SIG-M5 treated with dmso at 0.1 percent for 504 hours (cell line): ENCODE data around the gene KIAA1191.
A peak's percentile ranks its signal among the peaks of the same experiment; 100 is the strongest.

ENCODE experiments used
- DNase-seq: peaks from one replicate; lab custom pipeline; 2025; ENCODE audit not compliant: unreplicated experiment; lab: John Stamatoyannopoulos, UW

Gene KIAA1191

DNA sequence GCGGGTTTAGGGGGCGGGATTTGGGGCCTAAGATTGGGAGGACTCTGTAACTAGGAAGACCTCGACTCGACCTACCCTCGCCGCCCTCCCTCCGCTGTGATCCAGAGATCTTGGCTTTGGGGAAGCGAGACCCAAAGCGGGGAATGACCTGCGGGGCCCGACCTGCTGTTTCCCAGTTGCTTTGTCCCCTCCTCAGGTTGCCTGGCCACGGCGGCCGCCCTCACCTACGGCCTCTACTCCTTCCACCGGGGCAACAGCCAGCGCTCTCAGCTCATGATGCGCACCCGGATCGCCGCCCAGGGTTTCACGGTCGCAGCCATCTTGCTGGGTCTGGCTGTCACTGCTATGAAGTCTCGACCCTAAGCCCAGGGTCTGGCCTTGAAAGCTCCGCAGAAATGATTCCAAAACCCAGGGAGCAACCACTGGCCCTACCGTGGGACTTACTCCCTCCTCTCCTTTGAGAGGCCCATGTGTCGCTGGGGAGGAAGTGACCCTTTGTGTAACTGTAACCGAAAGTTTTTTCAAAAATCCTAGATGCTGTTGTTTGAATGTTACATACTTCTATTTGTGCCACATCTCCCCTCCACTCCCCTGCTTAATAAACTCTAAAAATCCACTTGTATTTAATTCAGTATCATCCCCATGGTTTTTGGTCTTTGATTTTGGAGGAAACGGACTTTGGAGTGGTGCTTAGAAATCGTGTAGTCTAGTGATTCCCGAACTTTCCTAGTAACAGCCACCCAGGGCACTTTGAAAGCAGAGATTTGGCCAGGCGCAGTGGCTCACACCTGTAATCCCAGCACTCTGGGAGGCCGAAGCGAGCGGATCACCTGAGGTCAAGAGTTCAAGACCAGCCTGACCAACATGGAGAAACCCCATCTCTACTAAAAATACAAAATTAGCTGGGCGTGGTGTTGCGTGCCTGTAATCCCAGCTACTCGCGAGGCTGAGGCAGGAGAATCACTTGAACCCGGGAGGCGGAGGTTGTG lies 27.9 kb upstream of the KIAA1191 start:
- peak; percentile 49 for DNase-seq

GRCh38 chr5:176388444-176389134 lies 27.0 kb upstream of the KIAA1191 start, which contains the start of the genes HIGD2A and NOP16:
Gene HIGD2A (plus strand): TSS chr5:176388751. CDS start chr5:176388820, 69 bp downstream.
Gene NOP16 (minus strand): TSS chr5:176388598. CDS start chr5:176388539, 59 bp downstream.
- peak; percentile 100 for DNase-seq

DNA sequence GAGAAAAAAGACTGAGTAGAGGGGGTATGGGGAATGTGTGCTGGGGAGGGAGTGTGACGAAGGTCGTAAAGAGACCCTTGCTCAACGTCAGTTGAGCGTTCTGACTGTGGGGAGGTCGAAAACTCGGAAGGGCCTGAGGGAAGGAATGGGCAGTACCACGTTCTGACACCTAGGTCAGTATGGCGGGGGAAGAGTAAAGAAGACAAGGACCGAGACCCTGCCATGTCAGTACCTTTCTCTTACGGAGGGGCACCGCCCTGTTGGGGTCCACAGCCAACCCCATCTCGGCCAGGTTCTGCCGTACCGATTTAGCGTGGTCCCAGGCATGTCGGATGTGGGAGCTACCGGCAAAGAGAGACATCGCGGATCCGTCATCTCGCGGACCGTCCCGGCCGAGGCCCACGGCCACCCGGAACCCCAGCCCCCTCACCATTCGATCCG lies 26.5 kb upstream of the KIAA1191 start:
- peak; percentile 40 for DNase-seq

DNA sequence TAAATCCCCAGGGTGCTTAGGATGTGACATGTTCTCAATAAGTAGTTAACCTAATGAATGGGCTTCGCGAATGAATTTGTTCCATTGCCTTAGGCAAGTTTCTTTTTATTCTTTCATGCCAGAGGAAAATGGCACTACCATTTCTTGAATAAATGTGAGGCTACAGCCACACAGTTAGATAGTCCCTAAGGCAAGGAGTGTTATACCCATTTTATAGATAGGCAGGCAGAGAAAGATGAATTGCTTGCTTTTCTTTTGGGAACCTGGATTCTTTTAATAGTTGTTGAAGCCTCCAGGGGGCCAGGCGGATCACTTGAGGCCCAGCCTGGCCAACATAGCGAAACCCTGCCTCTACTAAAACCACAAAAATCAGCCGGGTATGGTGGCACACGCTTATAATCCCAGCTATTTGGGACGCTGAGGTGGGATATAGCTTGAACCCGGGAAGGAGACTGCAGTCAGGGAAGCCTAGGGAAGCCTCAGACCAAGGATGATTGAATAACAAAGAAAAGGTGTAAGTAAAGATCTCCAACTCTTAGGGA lies 25.9 kb upstream of the KIAA1191 start:
- no peak for DNase-seq

DNA sequence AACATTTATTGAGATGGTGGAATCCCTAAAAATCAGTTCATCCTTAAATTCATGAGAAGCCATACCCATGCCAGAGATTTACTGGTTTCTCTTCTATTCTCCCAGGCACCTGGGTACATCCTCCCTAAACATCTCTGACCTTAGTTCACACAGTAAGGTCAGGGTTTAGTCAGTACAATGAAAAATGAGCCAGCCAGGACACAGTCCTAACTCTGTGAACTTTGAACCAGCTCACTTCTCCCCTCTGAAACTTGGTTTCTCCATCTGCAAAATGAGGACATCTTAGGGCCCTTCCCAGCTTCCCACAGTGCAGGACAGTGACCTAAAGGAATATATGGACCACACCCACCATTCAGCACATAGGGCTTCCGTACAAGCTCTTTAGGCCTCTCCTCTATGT lies 24.9 kb upstream of the KIAA1191 start:
- no peak for DNase-seq

- no peak for DNase-seq
Measured at GRCh38 chr5:176384991-176385390, 23.4 kb upstream of the KIAA1191 start.

- no peak for DNase-seq
Measured at GRCh38 chr5:176384366-176384930, 22.9 kb upstream of the KIAA1191 start.

GRCh38 chr5:176383961-176384360 lies 22.4 kb upstream of the KIAA1191 start:
- DNase-seq: no peak

GRCh38 chr5:176383248-176383905 lies 21.8 kb upstream of the KIAA1191 start:
- no peak for DNase-seq

- DNase-seq: no peak
Measured at GRCh38 chr5:176382721-176383120, 21.2 kb upstream of the KIAA1191 start.

DNA sequence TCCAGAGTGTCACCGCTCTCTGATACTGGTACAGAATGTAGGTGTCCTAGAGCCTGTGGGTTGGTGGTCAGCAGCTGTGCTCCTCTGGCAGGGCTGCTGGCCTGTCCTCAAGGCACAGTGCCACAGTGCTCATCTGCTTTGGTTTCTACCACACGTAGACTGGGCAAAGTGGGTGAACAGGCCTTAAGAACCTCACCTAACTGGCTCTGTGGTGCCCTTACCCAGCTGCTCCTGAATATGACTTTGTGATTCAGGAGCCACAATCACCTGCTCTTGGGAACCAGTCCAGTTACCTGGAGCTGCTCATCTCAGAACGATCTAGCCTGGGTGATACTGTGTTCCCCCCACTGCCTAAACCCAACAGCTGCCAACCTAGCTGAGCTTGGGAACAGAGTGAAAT lies 20.4 kb upstream of the KIAA1191 start:
- no peak for DNase-seq

- DNase-seq: no peak
Measured at GRCh38 chr5:176381423-176381822, 19.9 kb upstream of the KIAA1191 start.

- peak; percentile 58 for DNase-seq
Measured at GRCh38 chr5:176379881-176380280, 18.3 kb upstream of the KIAA1191 start.

GRCh38 chr5:176373100-176373818 lies 11.7 kb upstream of the KIAA1191 start:
- no peak for DNase-seq

DNA sequence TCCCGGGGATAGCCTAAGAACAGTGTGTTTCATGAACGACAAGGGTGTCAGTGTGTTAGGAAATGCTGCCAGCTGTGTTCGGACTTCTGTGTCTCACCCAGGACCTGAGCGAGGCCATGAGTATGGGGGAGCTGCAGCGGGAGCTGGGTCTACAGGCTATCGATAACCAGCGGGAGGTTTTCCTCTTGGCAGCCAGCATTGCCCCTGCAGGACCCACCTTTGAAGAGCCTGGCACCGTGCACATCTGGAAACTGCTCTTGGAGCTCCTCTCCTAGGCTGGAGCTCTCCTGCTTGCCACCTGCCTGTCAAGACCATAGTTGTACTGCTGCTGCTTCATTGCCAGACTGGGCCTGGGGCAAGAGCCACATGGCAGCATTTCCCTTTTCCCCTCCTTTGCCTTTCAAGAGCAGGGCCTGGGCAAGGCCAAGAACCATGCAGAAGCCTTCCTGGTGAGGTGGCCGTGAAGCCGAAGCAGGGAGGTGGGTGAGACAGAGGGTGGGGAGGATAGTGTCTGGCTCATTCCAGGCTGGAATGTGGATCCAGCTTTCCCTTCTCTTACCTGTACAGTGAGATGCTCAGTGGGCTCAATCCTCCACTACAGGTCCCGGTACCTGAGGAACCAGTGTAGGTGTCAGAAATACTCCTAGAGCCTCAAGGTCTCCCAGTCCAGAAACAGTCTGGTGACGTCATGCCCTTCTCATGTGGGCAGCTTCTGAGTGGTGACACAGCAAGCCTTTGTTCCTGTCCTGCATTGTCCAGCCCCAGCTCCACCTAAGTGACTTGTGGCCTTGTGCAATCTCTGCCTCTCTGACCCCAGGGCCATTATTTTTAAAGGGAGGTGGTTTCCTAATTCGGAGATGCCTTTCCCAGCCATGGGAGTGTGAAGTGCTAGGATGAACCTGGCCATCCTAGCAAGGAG lies 10.3 kb upstream of the KIAA1191 start:
- no peak for DNase-seq

GRCh38 chr5:176369934-176370711 lies 8.6 kb upstream of the KIAA1191 start:
- no peak for DNase-seq

DNA sequence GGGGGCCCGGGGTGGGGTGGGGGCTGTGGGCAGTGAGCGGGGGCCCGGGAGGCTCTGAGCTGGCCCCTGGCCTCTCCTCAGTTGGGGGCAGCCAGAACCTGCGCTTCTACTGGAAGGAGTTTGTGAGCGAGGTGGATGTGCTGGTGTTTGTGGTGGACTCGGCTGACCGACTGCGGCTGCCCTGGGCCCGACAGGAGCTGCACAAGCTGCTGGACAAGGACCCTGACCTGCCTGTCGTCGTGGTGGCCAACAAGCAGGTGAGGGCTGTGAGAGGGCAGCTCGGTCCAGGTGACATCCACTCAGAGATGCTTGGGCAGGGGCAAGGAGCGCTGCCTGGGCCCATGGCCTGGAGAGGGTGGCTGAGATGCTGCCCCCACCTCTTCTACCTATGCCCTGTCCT lies 7.2 kb upstream of the KIAA1191 start:
- DNase-seq: no peak

- DNase-seq: no peak
Measured at GRCh38 chr5:176366232-176366894, 4.8 kb upstream of the KIAA1191 start.
